GM21786 (cell line): ENCODE data around the gene EYA2.
"Not testable (repeated sequence)": the region's sequence is repeated elsewhere in the genome, so short reads cannot be mapped to it uniquely, and the experiment has no call there.

ENCODE experiments used
- ATAC-seq: cut with Tn5 transposase; IDR thresholded peaks from one replicate; pipeline ENCODE4 v1.9.1; 2021; ENCODE audit not compliant: unreplicated experiment

Gene EYA2

GRCh38 chr20:46951405-46951804 lies 56.8 kb downstream of the EYA2 start:
- no peak for ATAC-seq

GRCh38 chr20:46951840-46952497 lies 57.3 kb downstream of the EYA2 start:
- ATAC-seq: no peak

GRCh38 chr20:46953596-46953995 lies 59.0 kb downstream of the EYA2 start:
- ATAC-seq: no peak

- ATAC-seq: no peak
These were observed 59.9 kb downstream of the EYA2 start for GRCh38 chr20:46954490-46955038.

- ATAC-seq: no peak
These were observed 61.2 kb downstream of the EYA2 start for GRCh38 chr20:46955601-46956556.

- no peak for ATAC-seq
These were observed 64.5 kb downstream of the EYA2 start for GRCh38 chr20:46959081-46959692.

GRCh38 chr20:46959821-46960220 lies 65.2 kb downstream of the EYA2 start:
- ATAC-seq: no peak

GRCh38 chr20:46960536-46960935 lies 65.9 kb downstream of the EYA2 start:
- no peak for ATAC-seq

GRCh38 chr20:46961968-46962367 lies 67.3 kb downstream of the EYA2 start:
- not testable (repeated sequence) for ATAC-seq

GRCh38 chr20:46962452-46963195 lies 68.0 kb downstream of the EYA2 start:
- ATAC-seq: no peak

GRCh38 chr20:46963196-46963529 lies 68.5 kb downstream of the EYA2 start:
- no peak for ATAC-seq

- ATAC-seq: no peak
These were observed 69.3 kb downstream of the EYA2 start for GRCh38 chr20:46963758-46964617.

- ATAC-seq: no peak
These were observed 70.2 kb downstream of the EYA2 start for GRCh38 chr20:46964618-46965455.

- no peak for ATAC-seq
These were observed 70.8 kb downstream of the EYA2 start for GRCh38 chr20:46965477-46965876.

GRCh38 chr20:46967646-46968045 lies 73.0 kb downstream of the EYA2 start:
- no peak for ATAC-seq

- no peak for ATAC-seq
These were observed 76.4 kb downstream of the EYA2 start for GRCh38 chr20:46970937-46971630.

- ATAC-seq: no peak
These were observed 79.1 kb downstream of the EYA2 start for GRCh38 chr20:46973766-46974165.

GRCh38 chr20:46974669-46975434 lies 80.2 kb downstream of the EYA2 start:
- ATAC-seq: no peak
